MM.1S (cell line): ENCODE measurements around the gene ARHGEF19.
"Not testable (repeated sequence)": the region's sequence is repeated elsewhere in the genome, so short reads cannot be mapped to it uniquely, and the experiment has no call there.

Source experiments
- DNase-seq: peaks from one replicate; pipeline ENCODE4 v3.0.0-alpha.2; 2015
- H2AFZ ChIP-seq: fragments of 300-600 bp; sonication (generic); 2 replicates; pipeline ENCODE4 v1.6.0; 2016; ENCODE audit warnings: antibody characterized with exemption, low read length
- H3F3A ChIP-seq: fragments of 300-600 bp; sonication (generic); 2 replicates; pipeline ENCODE4 v1.6.1; 2016; ENCODE audit warnings: mild to moderate bottlenecking, antibody characterized with exemption, low read length, moderate library complexity, mixed read lengths; ENCODE audit not compliant: insufficient read depth
- H3K27ac ChIP-seq: fragments of 300-600 bp; sonication (generic); 2 replicates; pipeline ENCODE4 v1.5.1; 2016; ENCODE audit warnings: mild to moderate bottlenecking, low read length
- H3K27me3 ChIP-seq: fragments of 300-600 bp; sonication (generic); replicated peaks from 2 replicates; pipeline ENCODE4 v1.6.0; 2016; ENCODE audit warnings: low read length; ENCODE audit not compliant: insufficient read depth
- H3K36me3 ChIP-seq: fragments of 300-600 bp; sonication (generic); replicated peaks from 2 replicates; pipeline ENCODE4 v1.6.1; 2016; ENCODE audit warnings: mild to moderate bottlenecking, low read length, mixed read lengths; ENCODE audit not compliant: insufficient read depth
- H3K4me1 ChIP-seq: fragments of 300-600 bp; sonication (generic); 2 replicates; pipeline ENCODE4 v1.6.1; 2016; ENCODE audit warnings: low read length, mixed read lengths
- H3K4me2 ChIP-seq: fragments of 300-600 bp; sonication (generic); 2 replicates; pipeline ENCODE4 v1.6.0; 2016; ENCODE audit warnings: low read depth, low read length
- H3K4me3 ChIP-seq: fragments of 300-600 bp; sonication (generic); 2 replicates; pipeline ENCODE4 v1.5.1; 2016; ENCODE audit warnings: low read length, mixed read lengths
- H3K79me2 ChIP-seq: fragments of 300-600 bp; sonication (generic); 2 replicates; pipeline ENCODE4 v1.6.1; 2016; ENCODE audit warnings: mixed run types, low read length, mixed read lengths
- H3K9ac ChIP-seq: fragments of 300-600 bp; sonication (generic); 2 replicates; pipeline ENCODE4 v1.6.1; 2016; ENCODE audit warnings: low read length, mixed read lengths
- H3K9me2 ChIP-seq: fragments of 300-600 bp; sonication (generic); replicated peaks from 2 replicates; pipeline ENCODE4 v1.6.1; 2016; ENCODE audit warnings: mild to moderate bottlenecking, low read length, mixed read lengths; ENCODE audit not compliant: insufficient read depth
- H3K9me3 ChIP-seq: fragments of 300-600 bp; sonication (generic); replicated peaks from 2 replicates; pipeline ENCODE4 v1.6.1; 2016; ENCODE audit warnings: mild to moderate bottlenecking, low read length, mixed read lengths; ENCODE audit not compliant: insufficient read depth
- H4K20me1 ChIP-seq: fragments of 300-600 bp; sonication (generic); 2 replicates; pipeline ENCODE4 v1.6.1; 2016; ENCODE audit warnings: mild to moderate bottlenecking, low read length, moderate library complexity, mixed read lengths; ENCODE audit not compliant: insufficient read depth
- CTCF ChIP-seq: fragments of 300-600 bp; sonication (generic); IDR thresholded peaks from 2 replicates; pipeline ENCODE4 v1.5.1; 2016; ENCODE audit warnings: antibody characterized with exemption, low read length, mixed read lengths
- EZH2 ChIP-seq: fragments of 300-600 bp; sonication (generic); optimal IDR thresholded peaks from 2 replicates; pipeline ENCODE3; 2017; ENCODE audit warnings: low read depth, mild to moderate bottlenecking, antibody characterized with exemption, low read length, mixed read lengths
- EZH2phosphoT487 ChIP-seq: fragments of 300-600 bp; sonication (generic); IDR thresholded peaks from 2 replicates; pipeline ENCODE4 v1.6.1; 2018; ENCODE audit warnings: antibody characterized with exemption, low read length

ARHGEF19 gene

GRCh38 chr1:16229976-16230740 lies 17.7 kb upstream of the ARHGEF19 start:
- no peaks in the 10 kb centered on the region for H3K9me3 ChIP-seq
- no peaks in the 10 kb centered on the region for H3K27me3 ChIP-seq
- H3F3A ChIP-seq = no peaks in the 10 kb centered on the region
- no peaks in the 10 kb centered on the region for H3K4me1 ChIP-seq
- H3K27ac ChIP-seq = no peak overlapping the region
- no peaks in the 10 kb centered on the region for H3K36me3 ChIP-seq
- H3K4me3 ChIP-seq = no peak overlapping the region
- no peak overlapping the region for H3K9ac ChIP-seq
- no peak overlapping the region for H3K4me2 ChIP-seq
- H4K20me1 ChIP-seq = no peaks in the 10 kb centered on the region
- H3K9me2 ChIP-seq = no peaks in the 10 kb centered on the region
- TF ChIP-seq CTCF (no peak), EZH2 (no peak), EZH2phosphoT487 (no peak)
- H3K79me2 ChIP-seq = no peaks in the 10 kb centered on the region
- DNase-seq = no peak
- H2AFZ ChIP-seq = no peak overlapping the region

GRCh38 chr1:16226490-16227179 lies 14.2 kb upstream of the ARHGEF19 start:
- no peak overlapping the region for H3K27ac ChIP-seq

GRCh38 chr1:16226129-16226489 lies 13.7 kb upstream of the ARHGEF19 start:
- Histone ChIP-seq H3K9me2 (no peaks in the 10 kb centered on the region), H4K20me1 (no peaks in the 10 kb centered on the region), H3K27ac (no peak overlapping the region), H3K4me1 (no peaks in the 10 kb centered on the region), H3K4me3 (no peak overlapping the region), H3K9me3 (no peaks in the 10 kb centered on the region), H3K9ac (no peak overlapping the region), H3K36me3 (no peaks in the 10 kb centered on the region), H3K79me2 (no peaks in the 10 kb centered on the region), H3K4me2 (no peak overlapping the region), H3K27me3 (no peaks in the 10 kb centered on the region), H3F3A (no peaks in the 10 kb centered on the region), H2AFZ (no peak overlapping the region)
- TF ChIP-seq EZH2 = no peak
- DNase-seq = no peak

More at GRCh38 chr1:16226490-16227179, 14.2 kb upstream of the ARHGEF19 start:
- DNase-seq = no peak
- H3K79me2 ChIP-seq = no peaks in the 10 kb centered on the region
- TF ChIP-seq EZH2 (no peak), EZH2phosphoT487 (no peak), CTCF (no peak)
- no peak overlapping the region for H3K4me3 ChIP-seq
- no peak overlapping the region for H3K9ac ChIP-seq
- H3K27me3 ChIP-seq = no peaks in the 10 kb centered on the region
- no peak overlapping the region for H3K4me2 ChIP-seq
- H2AFZ ChIP-seq = no peak overlapping the region
- no peaks in the 10 kb centered on the region for H3K36me3 ChIP-seq
- H3K9me2 ChIP-seq = no peaks in the 10 kb centered on the region
- no peaks in the 10 kb centered on the region for H4K20me1 ChIP-seq
- H3F3A ChIP-seq = no peaks in the 10 kb centered on the region
- no peaks in the 10 kb centered on the region for H3K9me3 ChIP-seq
- H3K4me1 ChIP-seq = no peaks in the 10 kb centered on the region

- Histone ChIP-seq H3K79me2 (no peaks in the 10 kb centered on the region), H3K27me3 (no peaks in the 10 kb centered on the region), H3K9ac (no peak overlapping the region), H3K4me1 (peaks cover 7% of the 10 kb centered on the region; the same call in 1 of the 2 replicates), H3K36me3 (no peaks in the 10 kb centered on the region), H3F3A (no peaks in the 10 kb centered on the region), H3K4me2 (no peak overlapping the region), H4K20me1 (no peaks in the 10 kb centered on the region), H3K9me2 (no peaks in the 10 kb centered on the region), H3K4me3 (no peak overlapping the region), H2AFZ (no peak overlapping the region), H3K9me3 (no peaks in the 10 kb centered on the region), H3K27ac (no peak overlapping the region)
- TF ChIP-seq EZH2phosphoT487 = no peak
- TF ChIP-seq EZH2 = no peak
- no peak for TF ChIP-seq CTCF
- no peak for DNase-seq
Observed at GRCh38 chr1:16224472-16224871, 12.0 kb upstream of the ARHGEF19 start.

GRCh38 chr1:16222716-16223115 lies 10.3 kb upstream of the ARHGEF19 start:
- H3K9me2 ChIP-seq, H3K4me3 ChIP-seq, H3K79me2 ChIP-seq, H3K27me3 ChIP-seq, H3K4me2 ChIP-seq, H4K20me1 ChIP-seq, DNase-seq, H3K9me3 ChIP-seq, H3K36me3 ChIP-seq, H2AFZ ChIP-seq, H3K4me1 ChIP-seq, H3F3A ChIP-seq, H3K27ac ChIP-seq, H3K9ac ChIP-seq: not testable (repeated sequence)
